ENCODE results near the gene ZRANB3. TPM values are rescaled to one million over a fixed set of nuclear protein-coding genes. Genes with fewer than 3 reads are reported as not detected.
"Not testable (repeated sequence)": the region's sequence is repeated elsewhere in the genome, so short reads cannot be mapped to it uniquely, and the experiment has no call there.

Gene ZRANB3
- total RNA-seq, 2 experiments from 2014 or later: 11.8 to 12.7 TPM

GRCh38 chr2:135411646-135412045 lies 119.4 kb downstream of the ZRANB3 start:
- ATAC-seq (no peak), DNase-seq (no peak)
- Mint-ChIP-seq H3K4me3 (no peak overlapping the region), H3K36me3 (ENCODE audit: low read depth) (no peaks in the 10 kb centered on the region), H3K27ac (no peak overlapping the region), H3K4me1 (ENCODE audit: low read depth) (no peaks in the 10 kb centered on the region), H3K9me3 (ENCODE audit: insufficient read depth) (peaks cover 8% of the 10 kb centered on the region), H3K27me3 (ENCODE audit: low read depth) (no peaks in the 10 kb centered on the region)
- ChIA-PET CTCF (no interaction called here), POLR2A (no interaction called here)

GRCh38 chr2:135409436-135409835 lies 121.6 kb downstream of the ZRANB3 start:
- no peaks in the 10 kb centered on the region for H3K4me1 Mint-ChIP-seq (ENCODE audit: low read depth)
- H3K9me3 Mint-ChIP-seq (ENCODE audit: insufficient read depth): peaks cover 14% of the 10 kb centered on the region

GRCh38 chr2:135396259-135396658 lies 134.8 kb downstream of the ZRANB3 start:
- H3K9me3 Mint-ChIP-seq (ENCODE audit: insufficient read depth); H3K4me1 Mint-ChIP-seq (ENCODE audit: low read depth); H3K27ac Mint-ChIP-seq; DNase-seq; H3K36me3 Mint-ChIP-seq (ENCODE audit: low read depth); CTCF ChIA-PET; POLR2A ChIA-PET; ATAC-seq; H3K4me3 Mint-ChIP-seq; H3K27me3 Mint-ChIP-seq (ENCODE audit: low read depth): not testable (repeated sequence)

More at GRCh38 chr2:135409436-135409835, 121.6 kb downstream of the ZRANB3 start:
- ChIA-PET POLR2A (no interaction called here), CTCF (no interaction called here)
- Mint-ChIP-seq H3K36me3 (ENCODE audit: low read depth) (no peaks in the 10 kb centered on the region), H3K27ac (no peak overlapping the region), H3K27me3 (ENCODE audit: low read depth) (no peaks in the 10 kb centered on the region), H3K4me3 (no peak overlapping the region)
- no peak for ATAC-seq
- no peak for DNase-seq

- H3K9me3 Mint-ChIP-seq (ENCODE audit: insufficient read depth): peaks cover 10% of the 10 kb centered on the region
- H3K36me3 Mint-ChIP-seq (ENCODE audit: low read depth): peaks cover 9% of the 10 kb centered on the region
- no peak for ATAC-seq
- no peak overlapping the region for H3K27ac Mint-ChIP-seq
- H3K27me3 Mint-ChIP-seq (ENCODE audit: low read depth): no peaks in the 10 kb centered on the region
- POLR2A ChIA-PET: no interaction called here
- no peaks in the 10 kb centered on the region for H3K4me1 Mint-ChIP-seq (ENCODE audit: low read depth)
- no peak for DNase-seq
- CTCF ChIA-PET: no interaction called here
- H3K4me3 Mint-ChIP-seq: no peak overlapping the region
Measured at GRCh38 chr2:135386993-135387392, 144.0 kb downstream of the ZRANB3 start.

GRCh38 chr2:135378591-135378990 lies 152.4 kb downstream of the ZRANB3 start:
- peaks cover 2% of the 10 kb centered on the region for H3K36me3 Mint-ChIP-seq (ENCODE audit: low read depth)
- H3K9me3 Mint-ChIP-seq (ENCODE audit: insufficient read depth): no peaks in the 10 kb centered on the region
- no peak for DNase-seq
- H3K27ac Mint-ChIP-seq: no peak overlapping the region
- no peak for ATAC-seq
- H3K4me1 Mint-ChIP-seq (ENCODE audit: low read depth): no peaks in the 10 kb centered on the region
- CTCF ChIA-PET: no interaction called here
- no peak overlapping the region for H3K4me3 Mint-ChIP-seq
- POLR2A ChIA-PET: no interaction called here
- H3K27me3 Mint-ChIP-seq (ENCODE audit: low read depth): no peaks in the 10 kb centered on the region

GRCh38 chr2:135373702-135374101 lies 157.3 kb downstream of the ZRANB3 start:
- CTCF ChIA-PET: no interaction called here
- Mint-ChIP-seq H3K4me3 (no peak overlapping the region), H3K9me3 (ENCODE audit: insufficient read depth) (peaks cover 7% of the 10 kb centered on the region), H3K27ac (no peak overlapping the region), H3K4me1 (ENCODE audit: low read depth) (no peaks in the 10 kb centered on the region), H3K36me3 (ENCODE audit: low read depth) (peaks cover 2% of the 10 kb centered on the region), H3K27me3 (ENCODE audit: low read depth) (no peaks in the 10 kb centered on the region)
- DNase-seq: no peak
- ATAC-seq: no peak
- POLR2A ChIA-PET: no interaction called here

- no peaks in the 10 kb centered on the region for H3K4me1 Mint-ChIP-seq (ENCODE audit: low read depth)
- peaks cover 16% of the 10 kb centered on the region for H3K9me3 Mint-ChIP-seq (ENCODE audit: insufficient read depth)
- no peak overlapping the region for H3K4me3 Mint-ChIP-seq
- CTCF ChIA-PET: no interaction called here
- no peaks in the 10 kb centered on the region for H3K27me3 Mint-ChIP-seq (ENCODE audit: low read depth)
- ATAC-seq: no peak
- peaks cover 18% of the 10 kb centered on the region for H3K36me3 Mint-ChIP-seq (ENCODE audit: low read depth)
- POLR2A ChIA-PET: no interaction called here
- no peak for DNase-seq
- no peak overlapping the region for H3K27ac Mint-ChIP-seq
Measured at GRCh38 chr2:135349941-135350340, 181.1 kb downstream of the ZRANB3 start.

GRCh38 chr2:135348096-135348704 lies 182.8 kb downstream of the ZRANB3 start:
- ATAC-seq; H3K4me3 Mint-ChIP-seq; DNase-seq; H3K4me1 Mint-ChIP-seq (ENCODE audit: low read depth); H3K27ac Mint-ChIP-seq; CTCF ChIA-PET; POLR2A ChIA-PET; H3K27me3 Mint-ChIP-seq (ENCODE audit: low read depth): not testable (repeated sequence)
- peaks cover 20% of the 10 kb centered on the region for H3K9me3 Mint-ChIP-seq (ENCODE audit: insufficient read depth)
- H3K36me3 Mint-ChIP-seq (ENCODE audit: low read depth): peaks cover 18% of the 10 kb centered on the region

GRCh38 chr2:135337071-135337470 lies 193.9 kb downstream of the ZRANB3 start:
- Mint-ChIP-seq H3K9me3 (ENCODE audit: insufficient read depth) (peaks cover 7% of the 10 kb centered on the region), H3K36me3 (ENCODE audit: low read depth) (peaks cover 3% of the 10 kb centered on the region), H3K27ac (no peak overlapping the region), H3K27me3 (ENCODE audit: low read depth) (no peaks in the 10 kb centered on the region), H3K4me3 (no peak overlapping the region), H3K4me1 (ENCODE audit: low read depth) (no peaks in the 10 kb centered on the region)
- ChIA-PET CTCF (no interaction called here), POLR2A (no interaction called here)
- ATAC-seq: no peak
- no peak for DNase-seq

- ATAC-seq: no peak
- CTCF ChIA-PET: no interaction called here
- H3K9me3 Mint-ChIP-seq (ENCODE audit: insufficient read depth): no peaks in the 10 kb centered on the region
Measured at GRCh38 chr2:135335256-135335655, 195.8 kb downstream of the ZRANB3 start.

GRCh38 chr2:135327146-135327545 lies 203.9 kb downstream of the ZRANB3 start:
- Mint-ChIP-seq H3K4me1 (ENCODE audit: low read depth) (no peaks in the 10 kb centered on the region), H3K9me3 (ENCODE audit: insufficient read depth) (peaks cover 5% of the 10 kb centered on the region), H3K27ac (no peak overlapping the region), H3K27me3 (ENCODE audit: low read depth) (no peaks in the 10 kb centered on the region), H3K36me3 (ENCODE audit: low read depth) (no peaks in the 10 kb centered on the region), H3K4me3 (no peak overlapping the region)
- no peak for ATAC-seq
- CTCF ChIA-PET: no interaction called here
- POLR2A ChIA-PET: no interaction called here
- DNase-seq: no peak

More at GRCh38 chr2:135335256-135335655, 195.8 kb downstream of the ZRANB3 start:
- Mint-ChIP-seq H3K4me3 (no peak overlapping the region), H3K27me3 (ENCODE audit: low read depth) (no peaks in the 10 kb centered on the region), H3K36me3 (ENCODE audit: low read depth) (no peaks in the 10 kb centered on the region), H3K4me1 (ENCODE audit: low read depth) (no peaks in the 10 kb centered on the region), H3K27ac (no peak overlapping the region)
- POLR2A ChIA-PET: no interaction called here
- DNase-seq: no peak

GRCh38 chr2:135320465-135321355 lies 210.3 kb downstream of the ZRANB3 start:
- Mint-ChIP-seq H3K27ac (no peak overlapping the region), H3K4me3 (no peak overlapping the region), H3K9me3 (ENCODE audit: insufficient read depth) (peaks cover 5% of the 10 kb centered on the region), H3K36me3 (ENCODE audit: low read depth) (no peaks in the 10 kb centered on the region), H3K4me1 (ENCODE audit: low read depth) (no peaks in the 10 kb centered on the region), H3K27me3 (ENCODE audit: low read depth) (no peaks in the 10 kb centered on the region)
- no peak for DNase-seq
- no peak for ATAC-seq
- CTCF ChIA-PET: no interaction called here
- POLR2A ChIA-PET: no interaction called here

All from activated CD8-positive, alpha-beta T cell treated with anti-CD3 and anti-CD28 coated beads, Interleukin-2, amount 10 ng/mL, durations not matched to agents 7 days and 5 days (primary cell).